ENCODE results near the gene CTSD.

The CTSD gene

DNA sequence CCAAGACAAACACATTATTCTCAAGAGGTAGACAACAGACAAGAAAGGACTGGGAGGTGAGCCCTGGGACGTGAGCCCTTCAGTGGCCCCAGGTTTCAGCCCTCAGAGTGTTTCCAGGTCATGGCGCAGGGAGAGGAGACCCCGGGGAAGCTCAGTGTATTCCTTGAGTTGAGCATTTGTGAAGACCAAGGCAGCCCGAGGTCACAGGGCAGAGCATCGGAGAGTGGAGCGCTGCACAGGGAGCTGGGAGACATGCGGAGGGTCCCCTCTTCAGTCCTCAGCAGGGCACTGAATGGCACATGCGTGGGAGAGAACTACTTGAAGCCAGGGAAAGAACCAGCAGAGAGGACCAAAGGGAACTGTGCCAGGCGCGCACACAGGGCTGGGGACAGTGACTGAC, 55.0 kb downstream of the CTSD start:
- Histone ChIP-seq H3K9me3 (replicated peaks in 1 of 2; ENCODE audit: control insufficient read depth in 2 of 2, insufficient read depth in 1 of 2, low read depth in 1 of 2, low read length in 2 of 2) (no peaks in the 10 kb centered on the region), H3K23ac (ENCODE audit: low read depth, low read length, poor library complexity) (no peak overlapping the region), H3K27ac (replicated peaks; ENCODE audit: low read length) (no peak overlapping the region), H2AK5ac (ENCODE audit: low read depth, low read length) (no peak overlapping the region), H3K4me3 (ENCODE audit: low read length in 2 of 2) (no peak overlapping the region), H4K8ac (ENCODE audit: low read depth, low read length) (no peak overlapping the region), H3K79me1 (ENCODE audit: low read depth, low read length) (no peaks in the 10 kb centered on the region), H3K9ac (ENCODE audit: low read depth, low read length, poor library complexity) (no peak overlapping the region), H3K4ac (ENCODE audit: low read length) (no peak overlapping the region), H2AFZ (ENCODE audit: low read length) (no peak overlapping the region), H4K91ac (ENCODE audit: low read depth, low read length, poor library complexity) (no peak overlapping the region), H2BK12ac (ENCODE audit: low read length) (no peak overlapping the region), H3K36me3 (replicated peaks in 1 of 2; ENCODE audit: control insufficient read depth in 2 of 2, insufficient read depth in 2 of 2, low read length in 2 of 2) (no peaks in the 10 kb centered on the region), H3K18ac (ENCODE audit: low read length) (no peak overlapping the region), H3K4me2 (ENCODE audit: insufficient read depth, low read length, poor library complexity, severe bottlenecking) (no peak overlapping the region), H2BK5ac (ENCODE audit: low read length) (no peak overlapping the region), H3K27me3 (ENCODE audit: control insufficient read depth in 3 of 3, insufficient read depth in 3 of 3, low read depth in 1 of 3, low read length in 3 of 3) (peaks cover 0 to 14% (median 0%) of the 10 kb centered on the region in 3 experiments), H2BK15ac (ENCODE audit: low read length) (peak overlapping the region; percentile 40), H3K14ac (ENCODE audit: low read length) (no peak overlapping the region), H2BK120ac (ENCODE audit: low read depth, low read length) (no peak overlapping the region), H3K4me1 (ENCODE audit: control insufficient read depth in 2 of 2, insufficient read depth in 1 of 2, low read depth in 1 of 2, low read length in 2 of 2) (no peaks in the 10 kb centered on the region)
- WGBS, 2 donors (ENCODE audit: extremely low coverage in 2 of 2, insufficient read length in 2 of 2, insufficient replicate concordance in 1 of 2): no CpG with 5 or more reads among the region's 10 CpGs
- DNase-seq (ENCODE audit: low spot score): no peak

DNA sequence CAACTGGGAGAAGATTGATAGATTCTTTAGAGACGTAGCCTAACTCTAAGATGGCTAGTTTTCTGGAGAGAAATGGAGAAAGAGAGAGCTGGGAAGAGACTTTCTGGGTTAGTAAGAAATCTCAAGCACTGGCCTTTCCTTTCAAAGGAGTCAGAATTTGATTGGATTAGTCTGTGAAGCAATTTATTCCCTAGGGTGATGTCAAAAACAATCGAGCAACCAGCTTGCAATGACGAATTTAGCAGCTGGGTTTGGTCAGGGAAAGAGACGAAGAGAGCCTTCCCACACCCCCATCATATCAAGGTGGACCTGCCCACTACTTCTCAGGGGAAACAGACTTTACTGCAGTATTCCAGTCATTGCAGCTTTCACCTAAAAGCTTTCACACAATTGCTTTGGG, 56.0 kb downstream of the CTSD start:
- Histone ChIP-seq H3K36me3 (replicated peaks in 1 of 2; ENCODE audit: control insufficient read depth in 2 of 2, insufficient read depth in 2 of 2, low read length in 2 of 2) (no peaks in the 10 kb centered on the region), H2AK5ac (ENCODE audit: low read depth, low read length) (no peak overlapping the region), H3K4ac (ENCODE audit: low read length) (no peak overlapping the region), H3K9ac (ENCODE audit: low read depth, low read length, poor library complexity) (no peak overlapping the region), H2AFZ (ENCODE audit: low read length) (no peak overlapping the region), H2BK120ac (ENCODE audit: low read depth, low read length) (no peak overlapping the region), H3K4me2 (ENCODE audit: insufficient read depth, low read length, poor library complexity, severe bottlenecking) (no peak overlapping the region), H3K27ac (replicated peaks; ENCODE audit: low read length) (no peak overlapping the region), H2BK12ac (ENCODE audit: low read length) (no peak overlapping the region), H3K4me1 (ENCODE audit: control insufficient read depth in 2 of 2, insufficient read depth in 1 of 2, low read depth in 1 of 2, low read length in 2 of 2) (no peaks in the 10 kb centered on the region), H3K18ac (ENCODE audit: low read length) (no peak overlapping the region), H3K9me3 (replicated peaks in 1 of 2; ENCODE audit: control insufficient read depth in 2 of 2, insufficient read depth in 1 of 2, low read depth in 1 of 2, low read length in 2 of 2) (no peaks in the 10 kb centered on the region), H3K14ac (ENCODE audit: low read length) (no peak overlapping the region), H3K4me3 (ENCODE audit: low read length in 2 of 2) (no peak overlapping the region), H2BK15ac (ENCODE audit: low read length) (no peak overlapping the region), H3K27me3 (ENCODE audit: control insufficient read depth in 3 of 3, insufficient read depth in 3 of 3, low read depth in 1 of 3, low read length in 3 of 3) (peaks cover 0 to 11% (median 0%) of the 10 kb centered on the region in 3 experiments), H3K23ac (ENCODE audit: low read depth, low read length, poor library complexity) (no peak overlapping the region), H3K79me1 (ENCODE audit: low read depth, low read length) (no peaks in the 10 kb centered on the region), H2BK5ac (ENCODE audit: low read length) (no peak overlapping the region), H4K91ac (ENCODE audit: low read depth, low read length, poor library complexity) (no peak overlapping the region), H4K8ac (ENCODE audit: low read depth, low read length) (no peak overlapping the region)
- no peak for DNase-seq (ENCODE audit: low spot score)
- WGBS, 2 donors (ENCODE audit: extremely low coverage in 2 of 2, insufficient read length in 2 of 2, insufficient replicate concordance in 1 of 2): no CpG with 5 or more reads among the region's 4 CpGs

DNA sequence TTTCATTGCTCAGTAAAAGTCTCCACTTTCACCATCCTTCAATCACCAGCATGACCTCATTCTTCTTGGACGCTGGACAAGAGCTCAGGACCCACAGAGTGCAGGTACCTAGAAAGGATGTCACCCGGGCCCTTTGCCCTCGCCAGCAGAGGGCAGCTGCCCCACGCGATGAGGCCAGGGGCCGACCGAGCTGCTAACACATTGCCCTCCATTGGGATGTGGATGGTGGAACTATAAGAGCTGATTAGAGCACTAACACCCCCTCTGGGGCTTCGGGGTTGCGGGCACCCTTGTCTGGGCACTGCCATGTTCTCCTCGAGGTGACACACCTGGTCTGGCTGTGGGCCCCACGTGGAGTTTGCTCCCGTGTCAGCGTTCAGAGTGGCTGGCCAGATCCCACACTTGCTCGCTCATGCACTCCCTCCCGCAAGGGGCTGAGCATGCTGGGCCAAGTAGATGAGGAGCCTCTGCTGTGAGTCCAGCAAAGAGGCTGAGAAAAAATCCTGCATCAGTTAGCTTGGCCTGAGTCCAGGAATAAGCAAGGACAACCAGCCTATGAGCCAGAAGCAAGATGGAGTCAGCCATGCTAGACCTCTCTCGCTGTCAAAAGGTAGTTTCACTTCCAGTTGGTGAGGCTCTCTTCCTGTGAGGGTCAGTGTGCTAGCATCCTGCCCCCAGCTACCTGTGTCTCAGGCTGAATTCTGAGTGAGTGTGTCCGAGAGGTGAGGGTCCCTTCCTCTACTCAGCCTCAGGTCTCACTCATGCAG, 56.9 kb downstream of the CTSD start:
- Histone ChIP-seq H3K23ac (ENCODE audit: low read depth, low read length, poor library complexity) (no peak overlapping the region), H3K9me3 (replicated peaks in 1 of 2; ENCODE audit: control insufficient read depth in 2 of 2, insufficient read depth in 1 of 2, low read depth in 1 of 2, low read length in 2 of 2) (no peaks in the 10 kb centered on the region), H3K4ac (ENCODE audit: low read length) (no peak overlapping the region), H3K4me3 (ENCODE audit: low read length in 2 of 2) (no peak overlapping the region), H4K91ac (ENCODE audit: low read depth, low read length, poor library complexity) (no peak overlapping the region), H2BK15ac (ENCODE audit: low read length) (peak overlapping the region; percentile 16), H2BK12ac (ENCODE audit: low read length) (no peak overlapping the region), H3K14ac (ENCODE audit: low read length) (peak overlapping the region; percentile 48), H3K27ac (replicated peaks; ENCODE audit: low read length) (no peak overlapping the region), H2BK120ac (ENCODE audit: low read depth, low read length) (no peak overlapping the region), H3K4me2 (ENCODE audit: insufficient read depth, low read length, poor library complexity, severe bottlenecking) (no peak overlapping the region), H3K18ac (ENCODE audit: low read length) (no peak overlapping the region), H3K9ac (ENCODE audit: low read depth, low read length, poor library complexity) (no peak overlapping the region), H3K36me3 (replicated peaks in 1 of 2; ENCODE audit: control insufficient read depth in 2 of 2, insufficient read depth in 2 of 2, low read length in 2 of 2) (no peaks in the 10 kb centered on the region), H2AFZ (ENCODE audit: low read length) (no peak overlapping the region), H2BK5ac (ENCODE audit: low read length) (no peak overlapping the region), H3K27me3 (ENCODE audit: control insufficient read depth in 3 of 3, insufficient read depth in 3 of 3, low read depth in 1 of 3, low read length in 3 of 3) (peaks cover 0 to 11% (median 0%) of the 10 kb centered on the region in 3 experiments), H4K8ac (ENCODE audit: low read depth, low read length) (no peak overlapping the region), H3K4me1 (ENCODE audit: control insufficient read depth in 2 of 2, insufficient read depth in 1 of 2, low read depth in 1 of 2, low read length in 2 of 2) (no peaks in the 10 kb centered on the region), H3K79me1 (ENCODE audit: low read depth, low read length) (no peaks in the 10 kb centered on the region), H2AK5ac (ENCODE audit: low read depth, low read length) (no peak overlapping the region)
- DNase-seq (ENCODE audit: low spot score): no peak
- no CpG with 5 or more reads among the region's 17 CpGs for WGBS, 2 donors (ENCODE audit: extremely low coverage in 2 of 2, insufficient read length in 2 of 2, insufficient replicate concordance in 1 of 2)

DNA sequence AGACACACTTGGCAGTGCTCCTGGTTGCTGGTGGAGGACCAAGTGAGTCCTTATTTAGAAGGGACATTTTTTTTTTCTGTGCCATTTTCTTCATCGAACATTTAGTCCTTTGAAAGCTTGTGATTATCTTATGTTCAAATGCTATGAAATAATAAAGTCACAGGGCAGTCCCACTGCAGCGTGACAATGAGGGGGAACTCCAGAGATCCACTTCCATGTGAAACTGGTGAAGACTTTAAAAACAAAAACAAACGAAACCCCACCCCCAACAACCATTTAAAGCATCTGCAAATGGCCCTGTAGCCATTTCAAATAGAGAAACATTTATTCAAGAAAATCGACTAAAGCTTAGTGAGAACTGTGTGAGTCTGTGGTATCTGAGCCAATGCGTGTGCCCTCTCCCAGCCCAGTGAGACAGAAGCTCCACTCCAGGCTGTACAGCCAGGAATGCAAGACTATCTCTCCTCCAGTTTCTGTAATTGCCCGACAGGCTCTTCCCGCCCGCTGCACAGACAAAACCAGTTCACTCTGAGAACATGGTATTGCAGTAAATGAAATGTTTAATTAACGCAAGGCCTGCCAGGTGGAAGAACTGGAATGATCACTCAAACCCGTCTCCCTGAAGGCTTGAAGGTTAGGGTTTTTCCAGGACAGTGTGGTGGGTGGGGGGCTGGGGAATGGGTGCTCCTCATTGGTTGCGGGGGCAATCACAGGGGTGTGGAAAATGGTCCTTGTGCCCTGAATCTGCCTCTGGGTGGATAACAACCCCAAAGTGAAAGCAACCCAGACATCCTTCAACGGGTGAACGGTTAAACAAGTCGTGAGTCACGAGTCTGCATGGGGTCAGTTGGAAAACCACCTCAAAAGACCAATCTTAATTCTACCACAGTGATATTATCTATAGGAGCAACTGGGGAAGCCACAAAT, 58.3 kb downstream of the CTSD start:
- Histone ChIP-seq H2BK12ac (ENCODE audit: low read length) (no peak overlapping the region), H3K14ac (ENCODE audit: low read length) (no peak overlapping the region), H4K91ac (ENCODE audit: low read depth, low read length, poor library complexity) (no peak overlapping the region), H3K4me2 (ENCODE audit: insufficient read depth, low read length, poor library complexity, severe bottlenecking) (no peak overlapping the region), H3K27me3 (ENCODE audit: control insufficient read depth in 3 of 3, insufficient read depth in 3 of 3, low read depth in 1 of 3, low read length in 3 of 3) (peaks cover 0 to 11% (median 0%) of the 10 kb centered on the region in 3 experiments), H3K9ac (ENCODE audit: low read depth, low read length, poor library complexity) (no peak overlapping the region), H2BK120ac (ENCODE audit: low read depth, low read length) (no peak overlapping the region), H2BK5ac (ENCODE audit: low read length) (no peak overlapping the region), H3K23ac (ENCODE audit: low read depth, low read length, poor library complexity) (no peak overlapping the region), H3K18ac (ENCODE audit: low read length) (no peak overlapping the region), H3K4ac (ENCODE audit: low read length) (no peak overlapping the region), H3K36me3 (replicated peaks in 1 of 2; ENCODE audit: control insufficient read depth in 2 of 2, insufficient read depth in 2 of 2, low read length in 2 of 2) (no peaks in the 10 kb centered on the region), H3K4me3 (ENCODE audit: low read length in 2 of 2) (no peak overlapping the region), H3K4me1 (ENCODE audit: control insufficient read depth in 2 of 2, insufficient read depth in 1 of 2, low read depth in 1 of 2, low read length in 2 of 2) (peaks cover 5% of the 10 kb centered on the region in 2 donors), H3K79me1 (ENCODE audit: low read depth, low read length) (no peaks in the 10 kb centered on the region), H2BK15ac (ENCODE audit: low read length) (no peak overlapping the region), H2AK5ac (ENCODE audit: low read depth, low read length) (no peak overlapping the region), H3K9me3 (replicated peaks in 1 of 2; ENCODE audit: control insufficient read depth in 2 of 2, insufficient read depth in 1 of 2, low read depth in 1 of 2, low read length in 2 of 2) (no peaks in the 10 kb centered on the region), H3K27ac (replicated peaks; ENCODE audit: low read length) (no peak overlapping the region), H2AFZ (ENCODE audit: low read length) (no peak overlapping the region), H4K8ac (ENCODE audit: low read depth, low read length) (no peak overlapping the region)
- no CpG with 5 or more reads among the region's 15 CpGs for WGBS, 2 donors (ENCODE audit: extremely low coverage in 2 of 2, insufficient read length in 2 of 2, insufficient replicate concordance in 1 of 2)
- no peak for DNase-seq (ENCODE audit: low spot score)
